ENCODE data around the gene PTGES2.

The PTGES2 gene

DNA sequence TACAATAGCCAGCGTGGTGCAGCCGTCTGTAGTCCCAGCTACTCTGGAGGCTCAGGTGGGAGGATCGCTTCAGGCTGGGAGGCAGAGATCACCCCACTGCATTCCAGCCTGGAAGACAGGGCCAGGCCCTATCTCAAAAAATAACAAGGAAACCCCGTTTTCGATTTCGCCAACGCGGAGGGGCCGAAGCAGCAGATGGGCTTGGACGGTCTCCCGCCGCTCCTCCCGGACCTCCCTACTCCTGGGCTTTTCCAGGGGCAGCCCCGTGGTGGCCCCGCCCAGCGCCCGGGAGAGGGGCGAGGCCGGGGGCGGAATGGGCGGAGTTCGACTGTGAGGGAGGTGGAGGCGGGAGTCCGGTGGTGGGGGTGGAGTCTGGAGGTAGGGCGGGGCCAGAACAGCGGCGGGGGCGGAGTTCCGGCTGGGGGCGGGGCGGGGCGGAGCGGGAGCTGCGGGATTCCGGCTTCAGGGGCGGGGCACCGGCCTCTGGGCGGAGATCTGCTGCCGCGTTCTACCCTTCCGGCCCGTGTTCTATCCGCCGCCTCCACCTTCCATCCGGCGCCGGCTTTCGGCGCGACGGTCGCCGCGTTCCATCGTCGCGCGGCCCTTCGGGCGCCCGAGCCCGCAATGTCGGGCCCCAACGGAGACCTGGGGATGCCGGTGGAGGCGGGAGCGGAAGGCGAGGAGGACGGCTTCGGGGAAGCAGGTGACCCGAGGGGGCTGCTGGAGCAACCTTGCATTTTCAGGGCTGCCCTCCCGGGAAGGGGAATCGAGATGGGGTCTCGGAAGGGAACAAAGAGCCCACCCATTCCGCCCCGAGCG is 32.5 kb upstream of the PTGES2 start, which contains the start of gene BBLN:
BBLN (plus strand) TSS at position 482 of the 819 bp plus-strand sequence; CDS start at position 625, 143 bp downstream.
- TF ChIP-seq SNAI2 (CRISPR knock-in tag; IDR thresholded peaks at IDR 0.05): no peak
- TF ChIP-seq ESRRG (CRISPR knock-in tag; IDR thresholded peaks at IDR 0.05): no peak
- TF ChIP-seq TOX (CRISPR knock-in tag; IDR thresholded peaks at IDR 0.05; ENCODE audit: borderline replicate concordance): no peak
- no peak for TF ChIP-seq ZNF565 (CRISPR knock-in tag; conservative IDR thresholded peaks at IDR 0.05; ENCODE audit: low read depth)
- no peak for TF ChIP-seq ISL1 (CRISPR knock-in tag; IDR thresholded peaks at IDR 0.05)
- TF ChIP-seq, protein P1, sequence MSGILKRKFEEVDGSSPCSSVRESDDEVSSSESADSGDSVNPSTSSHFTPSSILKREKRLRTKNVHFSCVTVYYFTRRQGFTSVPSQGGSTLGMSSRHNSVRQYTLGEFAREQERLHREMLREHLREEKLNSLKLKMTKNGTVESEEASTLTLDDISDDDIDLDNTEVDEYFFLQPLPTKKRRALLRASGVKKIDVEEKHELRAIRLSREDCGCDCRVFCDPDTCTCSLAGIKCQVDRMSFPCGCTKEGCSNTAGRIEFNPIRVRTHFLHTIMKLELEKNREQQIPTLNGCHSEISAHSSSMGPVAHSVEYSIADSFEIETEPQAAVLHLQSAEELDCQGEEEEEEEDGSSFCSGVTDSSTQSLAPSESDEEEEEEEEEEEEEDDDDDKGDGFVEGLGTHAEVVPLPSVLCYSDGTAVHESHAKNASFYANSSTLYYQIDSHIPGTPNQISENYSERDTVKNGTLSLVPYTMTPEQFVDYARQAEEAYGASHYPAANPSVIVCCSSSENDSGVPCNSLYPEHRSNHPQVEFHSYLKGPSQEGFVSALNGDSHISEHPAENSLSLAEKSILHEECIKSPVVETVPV (CRISPR knock-in tag; IDR thresholded peaks at IDR 0.05): no peak
- TF ChIP-seq ARNTL (CRISPR knock-in tag; IDR thresholded peaks at IDR 0.05; ENCODE audit: borderline replicate concordance, low read depth): no peak
- TF ChIP-seq OSR1 (CRISPR knock-in tag; IDR thresholded peaks at IDR 0.05): no peak
- TF ChIP-seq ZC3H10 (CRISPR knock-in tag; IDR thresholded peaks at IDR 0.05): no peak
- no peak for TF ChIP-seq TSHZ2 (CRISPR knock-in tag; IDR thresholded peaks at IDR 0.05)
- no peak for TF ChIP-seq POU6F1 (CRISPR knock-in tag; IDR thresholded peaks at IDR 0.05; ENCODE audit: borderline replicate concordance, low read depth)
- TF ChIP-seq ZFP3 (CRISPR knock-in tag; IDR thresholded peaks at IDR 0.05): no peak
- TF ChIP-seq ZFP30 (CRISPR knock-in tag; IDR thresholded peaks at IDR 0.05): no peak
- TF ChIP-seq ZNF70 (CRISPR knock-in tag; IDR thresholded peaks at IDR 0.05): no peak
- TF ChIP-seq ZNF8 (CRISPR knock-in tag; IDR thresholded peaks at IDR 0.05): no peak
- TF ChIP-seq TCF4 (CRISPR knock-in tag; IDR thresholded peaks at IDR 0.05; ENCODE audit: borderline replicate concordance): no peak
- no peak for TF ChIP-seq GLIS3 (CRISPR knock-in tag; IDR thresholded peaks at IDR 0.05)
- TF ChIP-seq CREB5 (CRISPR knock-in tag; IDR thresholded peaks at IDR 0.05; ENCODE audit: low read depth): no peak
- TF ChIP-seq, protein P2, sequence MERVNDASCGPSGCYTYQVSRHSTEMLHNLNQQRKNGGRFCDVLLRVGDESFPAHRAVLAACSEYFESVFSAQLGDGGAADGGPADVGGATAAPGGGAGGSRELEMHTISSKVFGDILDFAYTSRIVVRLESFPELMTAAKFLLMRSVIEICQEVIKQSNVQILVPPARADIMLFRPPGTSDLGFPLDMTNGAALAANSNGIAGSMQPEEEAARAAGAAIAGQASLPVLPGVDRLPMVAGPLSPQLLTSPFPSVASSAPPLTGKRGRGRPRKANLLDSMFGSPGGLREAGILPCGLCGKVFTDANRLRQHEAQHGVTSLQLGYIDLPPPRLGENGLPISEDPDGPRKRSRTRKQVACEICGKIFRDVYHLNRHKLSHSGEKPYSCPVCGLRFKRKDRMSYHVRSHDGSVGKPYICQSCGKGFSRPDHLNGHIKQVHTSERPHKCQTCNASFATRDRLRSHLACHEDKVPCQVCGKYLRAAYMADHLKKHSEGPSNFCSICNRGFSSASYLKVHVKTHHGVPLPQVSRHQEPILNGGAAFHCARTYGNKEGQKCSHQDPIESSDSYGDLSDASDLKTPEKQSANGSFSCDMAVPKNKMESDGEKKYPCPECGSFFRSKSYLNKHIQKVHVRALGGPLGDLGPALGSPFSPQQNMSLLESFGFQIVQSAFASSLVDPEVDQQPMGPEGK (CRISPR knock-in tag; IDR thresholded peaks at IDR 0.05; ENCODE audit: borderline replicate concordance): no peak
- ATAC-seq: peak; percentile 90

DNA sequence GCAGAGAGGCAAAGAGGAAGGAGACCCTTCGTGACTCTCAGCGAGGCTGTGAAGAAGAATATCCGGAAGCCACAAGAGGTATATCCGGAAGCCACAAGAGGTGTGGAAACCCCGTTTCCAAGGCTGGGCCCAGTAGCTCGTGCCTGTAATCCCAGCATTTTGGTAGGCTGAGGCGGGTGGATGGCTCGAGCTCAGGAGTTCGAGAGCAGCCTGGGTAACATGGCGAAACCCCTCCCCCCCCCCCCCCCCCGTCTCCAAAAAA is 31.9 kb upstream of the PTGES2 start:
- ATAC-seq: no peak
- TF ChIP-seq, protein P1 (CRISPR knock-in tag; IDR thresholded peaks at IDR 0.05): no peak
- no peak for TF ChIP-seq PPARA (CRISPR knock-in tag; IDR thresholded peaks at IDR 0.05; ENCODE audit: borderline replicate concordance)
- no peak for TF ChIP-seq GLIS3 (CRISPR knock-in tag; IDR thresholded peaks at IDR 0.05)
- no peak for TF ChIP-seq ZNF565 (CRISPR knock-in tag; conservative IDR thresholded peaks at IDR 0.05; ENCODE audit: low read depth)
- no peak for TF ChIP-seq ISL1 (CRISPR knock-in tag; IDR thresholded peaks at IDR 0.05)
- no peak for TF ChIP-seq BACH2 (CRISPR knock-in tag; IDR thresholded peaks at IDR 0.05; ENCODE audit: borderline replicate concordance)
- TF ChIP-seq ZNF8 (CRISPR knock-in tag; IDR thresholded peaks at IDR 0.05): no peak
- no peak for TF ChIP-seq RARB (CRISPR knock-in tag; IDR thresholded peaks at IDR 0.05)
- TF ChIP-seq TSHZ2 (CRISPR knock-in tag; IDR thresholded peaks at IDR 0.05): no peak
- TF ChIP-seq CSDC2 (CRISPR knock-in tag; IDR thresholded peaks at IDR 0.05): no peak
- TF ChIP-seq ESRRG (CRISPR knock-in tag; IDR thresholded peaks at IDR 0.05): no peak
- TF ChIP-seq TOX (CRISPR knock-in tag; IDR thresholded peaks at IDR 0.05; ENCODE audit: borderline replicate concordance): no peak
- no peak for TF ChIP-seq ARNTL (CRISPR knock-in tag; IDR thresholded peaks at IDR 0.05; ENCODE audit: borderline replicate concordance, low read depth)
- TF ChIP-seq ZNF70 (CRISPR knock-in tag; IDR thresholded peaks at IDR 0.05): no peak
- TF ChIP-seq SNAI2 (CRISPR knock-in tag; IDR thresholded peaks at IDR 0.05): no peak

All from SK-N-SH treated with all-trans-retinoic acid at 6 μM for 48 hours (cell line).